DOHH2 (cell line): ENCODE measurements around the gene MAN2B2.

Experiments used
- H3F3A ChIP-seq: fragments of 200-600 bp; sonication (generic), shearing (Covaris generic); 2 replicates; pipeline ENCODE4 v1.6.0; 2016; ENCODE audit warnings: antibody characterized with exemption, mild to moderate bottlenecking; ENCODE audit not compliant: control insufficient read depth, insufficient read depth
- H3K27ac ChIP-seq: fragments of 200-600 bp; sonication (generic); 2 replicates; pipeline ENCODE4 v1.5.1; 2014; ENCODE audit warnings: low read depth, mild to moderate bottlenecking, low read length, moderate library complexity
- H3K27me3 ChIP-seq: fragments of 200-600 bp; sonication (generic); 2 replicates; pipeline ENCODE4 v1.6.1; 2014; ENCODE audit warnings: mild to moderate bottlenecking, low read length, mixed read lengths; ENCODE audit not compliant: control insufficient read depth
- H3K36me3 ChIP-seq: fragments of 200-600 bp; sonication (generic); 2 replicates; pipeline ENCODE4 v1.6.1; 2014; ENCODE audit warnings: mild to moderate bottlenecking, low read length, moderate library complexity, mixed read lengths; ENCODE audit not compliant: control insufficient read depth
- H3K4me1 ChIP-seq: fragments of 200-600 bp; sonication (generic); 2 replicates; pipeline ENCODE4 v1.6.1; 2014; ENCODE audit warnings: mild to moderate bottlenecking, low read length, mixed read lengths; ENCODE audit not compliant: control insufficient read depth
- H3K4me2 ChIP-seq: fragments of 200-600 bp; sonication (generic); 2 replicates; pipeline ENCODE4 v1.6.0; 2014; ENCODE audit warnings: mild to moderate bottlenecking, low read length, moderate library complexity
- H3K4me3 ChIP-seq: fragments of 200-600 bp; sonication (generic); 2 replicates; pipeline ENCODE4 v1.5.1; 2014; ENCODE audit warnings: mild to moderate bottlenecking, low read length, mixed read lengths
- H3K79me2 ChIP-seq: fragments of 200-600 bp; sonication (generic); 2 replicates; pipeline ENCODE4 v1.6.1; 2014; ENCODE audit warnings: mild to moderate bottlenecking, low read length, mixed read lengths; ENCODE audit not compliant: control insufficient read depth
- H3K9me2 ChIP-seq: fragments of 200-600 bp; sonication (generic); replicated peaks from 2 replicates; pipeline ENCODE4 v1.6.1; 2014; ENCODE audit warnings: mild to moderate bottlenecking, low read length, mixed read lengths; ENCODE audit not compliant: control insufficient read depth
- H3K9me3 ChIP-seq: fragments of 200-600 bp; sonication (generic); 2 replicates; pipeline ENCODE4 v1.6.1; 2014; ENCODE audit warnings: antibody characterized with exemption, low read length, mixed read lengths; ENCODE audit not compliant: control insufficient read depth, insufficient read depth
- H4K20me1 ChIP-seq: fragments of 200-600 bp; sonication (generic); 2 replicates; pipeline ENCODE4 v1.6.0; 2014; ENCODE audit warnings: low read depth, mild to moderate bottlenecking, antibody characterized with exemption, low read length, moderate library complexity; ENCODE audit not compliant: control insufficient read depth, insufficient read depth
- EZH2phosphoT487 ChIP-seq: fragments of 200-600 bp; sonication (generic); IDR thresholded peaks from 2 replicates; pipeline ENCODE4 v1.6.1; 2017; ENCODE audit warnings: borderline replicate concordance, mild to moderate bottlenecking, antibody characterized with exemption, low read length, moderate library complexity, mixed read lengths
- TF ChIP-seq, protein P1 (sequence below): fragments of 200-600 bp; sonication (generic); IDR thresholded peaks from one replicate; pipeline ENCODE4 v1.5.1; 2014; ENCODE audit warnings: antibody characterized with exemption, mild to moderate bottlenecking, low read depth, low read length; ENCODE audit not compliant: poor library complexity, severe bottlenecking

Gene MAN2B2

DNA sequence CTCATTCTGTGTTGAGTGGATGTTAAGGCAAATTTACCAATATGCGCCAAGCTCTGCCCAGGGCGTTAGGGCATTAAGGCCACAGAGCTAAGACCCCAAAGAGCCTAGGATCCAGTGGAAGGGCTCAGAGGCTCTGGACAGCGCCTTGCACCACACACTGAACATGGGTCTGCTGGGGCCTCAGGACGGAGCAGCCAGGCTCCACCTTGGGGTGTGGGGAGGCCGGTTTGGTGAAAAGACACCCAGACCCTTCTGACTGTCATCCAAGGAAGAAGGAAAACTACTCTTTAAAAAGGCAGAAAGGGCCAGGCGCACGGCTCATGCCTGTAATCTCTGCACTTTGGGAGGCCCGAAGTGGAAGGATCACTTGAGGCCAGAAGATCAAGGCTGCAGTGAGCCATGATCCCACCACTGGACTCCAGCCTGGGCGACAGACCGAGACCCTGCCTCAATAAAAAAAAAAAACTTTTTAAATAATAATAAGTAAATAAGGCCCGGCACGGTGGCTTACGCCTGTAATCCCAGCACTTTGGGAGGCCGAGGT is 64.2 kb downstream of the MAN2B2 start:
- TF ChIP-seq, protein P1, sequence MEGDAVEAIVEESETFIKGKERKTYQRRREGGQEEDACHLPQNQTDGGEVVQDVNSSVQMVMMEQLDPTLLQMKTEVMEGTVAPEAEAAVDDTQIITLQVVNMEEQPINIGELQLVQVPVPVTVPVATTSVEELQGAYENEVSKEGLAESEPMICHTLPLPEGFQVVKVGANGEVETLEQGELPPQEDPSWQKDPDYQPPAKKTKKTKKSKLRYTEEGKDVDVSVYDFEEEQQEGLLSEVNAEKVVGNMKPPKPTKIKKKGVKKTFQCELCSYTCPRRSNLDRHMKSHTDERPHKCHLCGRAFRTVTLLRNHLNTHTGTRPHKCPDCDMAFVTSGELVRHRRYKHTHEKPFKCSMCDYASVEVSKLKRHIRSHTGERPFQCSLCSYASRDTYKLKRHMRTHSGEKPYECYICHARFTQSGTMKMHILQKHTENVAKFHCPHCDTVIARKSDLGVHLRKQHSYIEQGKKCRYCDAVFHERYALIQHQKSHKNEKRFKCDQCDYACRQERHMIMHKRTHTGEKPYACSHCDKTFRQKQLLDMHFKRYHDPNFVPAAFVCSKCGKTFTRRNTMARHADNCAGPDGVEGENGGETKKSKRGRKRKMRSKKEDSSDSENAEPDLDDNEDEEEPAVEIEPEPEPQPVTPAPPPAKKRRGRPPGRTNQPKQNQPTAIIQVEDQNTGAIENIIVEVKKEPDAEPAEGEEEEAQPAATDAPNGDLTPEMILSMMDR = no peak
- TF ChIP-seq EZH2phosphoT487 = no peak
- no peaks in the 10 kb centered on the region for H3K9me2 ChIP-seq
- no peak overlapping the region for H3K4me2 ChIP-seq
- H3K27ac ChIP-seq = no peak overlapping the region
- H3K27me3 ChIP-seq = no peaks in the 10 kb centered on the region
- H3K36me3 ChIP-seq = peaks cover 32% of the 10 kb centered on the region
- peaks cover 18% of the 10 kb centered on the region for H3K4me1 ChIP-seq
- no peaks in the 10 kb centered on the region for H3K9me3 ChIP-seq
- H4K20me1 ChIP-seq = peaks cover 13% of the 10 kb centered on the region
- peaks cover 26% of the 10 kb centered on the region for H3K79me2 ChIP-seq
- H3K4me3 ChIP-seq = no peak overlapping the region
- H3F3A ChIP-seq = peaks cover 13% of the 10 kb centered on the region

DNA sequence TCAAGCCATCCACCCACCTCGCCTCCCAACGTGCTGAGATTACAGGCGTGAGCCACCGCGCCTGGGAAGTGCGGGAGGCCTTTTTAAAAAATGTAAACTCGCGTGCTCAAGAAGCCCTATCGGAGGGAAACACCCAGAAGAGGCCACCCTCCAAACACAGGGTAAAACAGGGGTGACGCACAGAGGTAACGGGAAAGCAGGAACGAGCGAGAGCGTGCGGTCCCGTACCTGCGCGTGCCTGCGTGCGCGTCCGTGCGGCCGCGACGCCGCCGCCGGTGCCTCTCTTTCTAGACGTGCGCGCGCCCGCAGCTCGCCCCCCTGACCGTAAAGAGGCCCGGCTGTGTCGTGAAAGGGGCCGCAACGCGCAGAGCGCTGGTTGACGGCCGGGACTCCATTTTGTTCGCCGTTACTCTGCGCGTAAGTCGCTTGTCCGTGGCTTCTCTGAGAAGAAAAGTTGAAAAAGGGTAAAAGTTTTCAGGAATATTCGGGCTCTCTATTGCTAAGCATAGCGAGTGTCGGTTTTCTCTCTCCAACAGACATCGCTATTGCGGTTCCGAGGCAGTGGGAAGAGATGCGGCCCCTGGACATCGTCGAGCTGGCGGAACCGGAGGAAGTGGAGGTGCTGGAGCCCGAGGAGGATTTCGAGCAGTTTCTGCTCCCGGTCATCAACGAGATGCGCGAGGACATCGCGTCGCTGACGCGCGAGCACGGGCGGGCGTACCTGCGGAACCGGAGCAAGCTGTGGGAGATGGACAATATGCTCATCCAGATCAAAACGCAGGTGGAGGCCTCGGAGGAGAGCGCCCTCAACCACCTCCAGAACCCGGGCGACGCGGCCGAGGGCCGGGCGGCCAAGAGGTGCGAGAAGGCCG is 65.5 kb downstream of the MAN2B2 start, which contains the start of gene MRFAP1:
Gene MRFAP1, plus strand, starts transcription at position 394 of the 872 bp plus-strand sequence. Its CDS starts 178 bp downstream, at position 572.
- peaks cover 21% of the 10 kb centered on the region for H3F3A ChIP-seq
- H3K9me2 ChIP-seq = no peaks in the 10 kb centered on the region
- H3K27me3 ChIP-seq = no peaks in the 10 kb centered on the region
- H3K4me2 ChIP-seq = peak within 1 kb of the TSS; percentile 78
- H3K9me3 ChIP-seq = no peaks in the 10 kb centered on the region
- H3K36me3 ChIP-seq = peaks cover 32% of the 10 kb centered on the region
- H4K20me1 ChIP-seq = peaks cover 13% of the 10 kb centered on the region
- H3K4me3 ChIP-seq = peak within 1 kb of the TSS; percentile 90
- TF ChIP-seq EZH2phosphoT487 = no peak
- TF ChIP-seq, protein P1 = no peak
- peaks cover 18% of the 10 kb centered on the region for H3K4me1 ChIP-seq
- peak within 1 kb of the TSS; percentile 68 for H3K27ac ChIP-seq
- peaks cover 26% of the 10 kb centered on the region for H3K79me2 ChIP-seq

DNA sequence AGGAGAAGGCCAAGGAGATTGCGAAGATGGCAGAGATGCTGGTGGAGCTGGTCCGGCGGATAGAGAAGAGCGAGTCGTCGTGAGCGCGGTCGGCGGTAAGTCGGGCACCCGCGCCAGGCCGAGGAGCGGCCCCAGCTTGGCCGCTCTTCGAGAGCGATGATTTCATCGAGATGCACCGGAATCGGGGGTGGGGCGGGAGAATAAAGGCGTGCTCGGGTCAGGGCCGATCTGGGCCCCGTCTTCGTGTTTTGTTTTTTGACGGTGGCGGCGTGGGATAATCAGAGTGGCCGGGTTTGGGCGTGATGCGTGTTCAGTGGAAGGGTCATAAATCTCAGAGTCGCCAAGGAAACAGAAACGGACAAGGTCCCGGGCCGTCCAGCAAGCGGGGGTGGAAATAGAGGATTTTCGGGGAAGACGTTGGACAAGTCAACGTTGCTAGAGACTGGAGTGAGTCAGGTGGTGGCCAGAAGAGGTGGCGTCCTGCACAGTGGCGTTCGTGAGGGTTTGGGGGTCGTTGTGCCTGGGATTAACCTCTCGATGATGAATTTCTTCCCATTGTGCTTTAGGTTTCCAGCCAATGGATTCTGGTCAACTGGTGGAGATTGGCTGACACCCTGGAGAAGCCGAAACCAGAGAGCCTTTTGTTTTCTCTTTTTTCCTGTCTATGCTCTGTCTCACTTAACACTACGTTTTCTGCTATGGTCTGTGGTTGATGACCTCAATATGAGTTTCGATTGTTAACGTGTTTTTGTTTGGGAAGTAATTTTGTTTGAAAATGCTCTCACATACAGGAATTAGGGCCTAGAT is 66.4 kb downstream of the MAN2B2 start:
- Histone ChIP-seq H3K9me2 (no peaks in the 10 kb centered on the region), H3K79me2 (peaks cover 26% of the 10 kb centered on the region)
- no peak for TF ChIP-seq EZH2phosphoT487
- TF ChIP-seq, protein P1 = no peak

More for the DNA sequence above, 66.4 kb downstream of the MAN2B2 start:
- Histone ChIP-seq H3K27ac (peak overlapping the region; percentile 68), H3K36me3 (peaks cover 32% of the 10 kb centered on the region), H3K4me3 (peak overlapping the region; percentile 90), H3K4me2 (peak overlapping the region; percentile 78), H3F3A (peaks cover 21% of the 10 kb centered on the region), H3K27me3 (no peaks in the 10 kb centered on the region), H3K9me3 (no peaks in the 10 kb centered on the region), H3K4me1 (peaks cover 18% of the 10 kb centered on the region), H4K20me1 (peaks cover 13% of the 10 kb centered on the region)
